Stomach (tissue), 9 donors: ENCODE results near the gene LRP1B. TPM values are rescaled to one million over a fixed set of nuclear protein-coding genes. Genes with fewer than 3 reads are reported as not detected.

Source experiments
- DNase-seq, 2 donors: peaks; one replicate each; pipeline versions ENCODE4 v3.0.0 to v3.0.0-alpha.2; 2013 to 2019
- H3K27ac ChIP-seq, 5 donors: fragments of 200-600 bp in 4 of 5; sonication (generic) in 4 of 5; one replicate each; pipeline ENCODE4 v1.5.1; 2013 to 2019; ENCODE audit warnings: mild to moderate bottlenecking in 1 of 5, moderate library complexity in 1 of 5
- H3K27me3 ChIP-seq, 3 donors: fragments of 200-600 bp; sonication (generic); one replicate each; pipeline ENCODE4 v1.5.1; 2017 to 2019; ENCODE audit warnings: mixed run types in 1 of 3
- H3K36me3 ChIP-seq, 4 donors: fragments of 200-600 bp; sonication (generic); 1 replicate in 3 of 4; 2 replicates in 1 of 4; pipeline ENCODE4 v1.5.1; 2016 to 2019
- H3K4me1 ChIP-seq, 4 donors: fragments of 200-600 bp; sonication (generic); one replicate each; pipeline ENCODE4 v1.5.1; 2016 to 2019
- H3K4me3 ChIP-seq, 4 donors: fragments of 200-600 bp; sonication (generic) in 3 of 4; one replicate each; pipeline ENCODE4 v1.5.1; 2016 to 2019; ENCODE audit warnings: mild to moderate bottlenecking in 1 of 4
- H3K9me3 ChIP-seq, 4 donors: fragments of 200-600 bp; sonication (generic); one replicate each; pipeline ENCODE4 v1.5.1; 2016 to 2019
- CTCF ChIP-seq, 7 experiments: fragments of 450-650 bp in 4 of 7; fragments of 200-600 bp in 3 of 7; sonication (generic) in 3 of 7; IDR thresholded peaks; one replicate each; pipeline ENCODE4 v1.5.1; 2016 to 2019; ENCODE audit warnings: antibody characterized with exemption in 7 of 7, control low read depth in 2 of 7, mild to moderate bottlenecking in 1 of 7
- EP300 ChIP-seq: sonication (generic); formaldehyde crosslinking; IDR thresholded peaks from one replicate; pipeline ENCODE4 v1.6.1; 2017; ENCODE audit warnings: antibody characterized with exemption
- POLR2A ChIP-seq, 4 donors: fragments of 450-650 bp; IDR thresholded peaks; one replicate each; pipeline ENCODE4 v1.6.1; 2016; ENCODE audit warnings: antibody characterized with exemption in 4 of 4, control low read depth in 2 of 4, mild to moderate bottlenecking in 1 of 4, moderate library complexity in 1 of 4
- POLR2AphosphoS5 ChIP-seq, 3 donors: sonication (generic); formaldehyde crosslinking; IDR thresholded peaks; one replicate each; pipeline ENCODE4 v1.6.1; 2016; ENCODE audit warnings: antibody characterized with exemption in 3 of 3
- WGBS, 5 donors: extraction: QIAGEN DNeasy Blood & Tissue Kit in 3 of 5; methylation state at CpG; one replicate each; pipeline versions ENCODE4 v1.1.5 to v1.1.7; 2013 to 2018; 5-methylcytosine and 5-hydroxymethylcytosine counted together
- intact Hi-C: fragments of 100-400 bp; cut with DNase I; formaldehyde crosslinking; loops from one replicate; pipeline ENCODE4 v1.15.1; 2023; ENCODE audit warnings: low total_unique reads
- polyA plus RNA-seq, 3 donors: library from polyadenylated mRNA; stranded (reverse); fragments of 200-250 nt; gene quantifications; one replicate each; pipeline ENCODE4 v1.2.3, GENCODE V29; 2013
- total RNA-seq, 5 donors: library from RNA; depleted of rRNA; stranded (reverse); fragments of >200 nt; gene quantifications; one replicate each; pipeline versions ENCODE4 v1.1.0 to v1.2.3, GENCODE V29; 2014 to 2016
- donor health status: healthy with polysubstance abuse.
- donor health status: Bipolar disorder and iron deficiency.
- donor health status: healthy.

The LRP1B gene
- total and polyA plus RNA-seq, 8 donors: under 0.01 to 9.0 (median 0.38) TPM

- DNase-seq: no peak
- no peaks in the 10 kb centered on the region for H3K27me3 ChIP-seq
- no peak for TF ChIP-seq POLR2A (IDR thresholded peaks at IDR 0.05)
- TF ChIP-seq CTCF (IDR thresholded peaks at IDR 0.05): no peak
- no peak for TF ChIP-seq POLR2AphosphoS5 (IDR thresholded peaks at IDR 0.05)
- no peak for TF ChIP-seq EP300
- no peak overlapping the region for H3K27ac ChIP-seq
- intact Hi-C loops: no loop called here
- H3K36me3 ChIP-seq: no peaks in the 10 kb centered on the region
- no peaks in the 10 kb centered on the region for H3K4me1 ChIP-seq
- 28 to 70% (median 58%) methylated on average over 1 of the region's 1 CpG for WGBS, 5 donors
- H3K9me3 ChIP-seq: no peaks in the 10 kb centered on the region
- H3K4me3 ChIP-seq: no peak overlapping the region
Measured at GRCh38 chr2:140808211-140808610, 1322.6 kb downstream of the LRP1B start.

- Histone ChIP-seq H3K36me3 (no peaks in the 10 kb centered on the region), H3K9me3 (peaks cover 0 to 2% (median 0%) of the 10 kb centered on the region in 4 donors), H3K4me3 (no peak overlapping the region), H3K27me3 (no peaks in the 10 kb centered on the region), H3K27ac (no peak overlapping the region), H3K4me1 (no peaks in the 10 kb centered on the region)
- 59 to 90% (median 83%) methylated on average over 1 of the region's 1 CpG for WGBS, 5 donors
- intact Hi-C loops: no loop called here
- no peak for TF ChIP-seq POLR2AphosphoS5 (IDR thresholded peaks at IDR 0.05)
- no peak for TF ChIP-seq CTCF (IDR thresholded peaks at IDR 0.05)
- no peak for TF ChIP-seq EP300
- TF ChIP-seq POLR2A (IDR thresholded peaks at IDR 0.05): no peak
- DNase-seq: no peak
Measured at GRCh38 chr2:140804700-140805260, 1326.0 kb downstream of the LRP1B start.

GRCh38 chr2:140801311-140801710 lies 1329.5 kb downstream of the LRP1B start:
- intact Hi-C loops: no loop called here
- Histone ChIP-seq H3K4me3 (no peak overlapping the region), H3K9me3 (peaks cover 0 to 5% (median 0%) of the 10 kb centered on the region in 4 donors), H3K27ac (no peak overlapping the region), H3K4me1 (no peaks in the 10 kb centered on the region), H3K27me3 (no peaks in the 10 kb centered on the region), H3K36me3 (no peaks in the 10 kb centered on the region)
- no peak for TF ChIP-seq POLR2A (IDR thresholded peaks at IDR 0.05)
- no peak for TF ChIP-seq CTCF (IDR thresholded peaks at IDR 0.05)
- no peak for TF ChIP-seq EP300
- TF ChIP-seq POLR2AphosphoS5 (IDR thresholded peaks at IDR 0.05): no peak
- no peak for DNase-seq
- WGBS, 5 donors: 93 to 95% (median 94%) methylated on average over 3 of the region's 3 CpGs

- H3K27me3 ChIP-seq: no peaks in the 10 kb centered on the region
- TF ChIP-seq POLR2A (IDR thresholded peaks at IDR 0.05) (no peak), EP300 (no peak), CTCF (IDR thresholded peaks at IDR 0.05) (no peak), POLR2AphosphoS5 (IDR thresholded peaks at IDR 0.05) (no peak)
- H3K36me3 ChIP-seq: no peaks in the 10 kb centered on the region
- intact Hi-C loops: no loop called here
- H3K27ac ChIP-seq: no peak overlapping the region
- DNase-seq: no peak
- H3K4me1 ChIP-seq: no peaks in the 10 kb centered on the region
- no peak overlapping the region for H3K4me3 ChIP-seq
- 73 to 90% (median 85%) methylated on average over 4 of the region's 4 CpGs for WGBS, 5 donors
- peaks cover 0 to 5% (median 0%) of the 10 kb centered on the region in 4 donors for H3K9me3 ChIP-seq
Measured at GRCh38 chr2:140797718-140798117, 1333.1 kb downstream of the LRP1B start.
